RPMI7951 (cell line): ENCODE measurements around the gene WDR70. TPM values are rescaled to one million over a fixed set of nuclear protein-coding genes. Genes with fewer than 3 reads are reported as not detected.

Experiments
- DNase-seq: peaks from one replicate; pipeline ENCODE4 v3.0.0-alpha.2; 2012; ENCODE audit warnings: low read depth
- total RNA-seq: library from RNA; depleted of rRNA; stranded (reverse); fragments of >200 nt; shearing (Covaris generic); gene quantifications from 2 replicates; pipeline ENCODE4 v1.2.3, GENCODE V29; 2014

Gene WDR70
- total RNA-seq, 1 experiment from 2014 or later: 34.1 TPM

DNA sequence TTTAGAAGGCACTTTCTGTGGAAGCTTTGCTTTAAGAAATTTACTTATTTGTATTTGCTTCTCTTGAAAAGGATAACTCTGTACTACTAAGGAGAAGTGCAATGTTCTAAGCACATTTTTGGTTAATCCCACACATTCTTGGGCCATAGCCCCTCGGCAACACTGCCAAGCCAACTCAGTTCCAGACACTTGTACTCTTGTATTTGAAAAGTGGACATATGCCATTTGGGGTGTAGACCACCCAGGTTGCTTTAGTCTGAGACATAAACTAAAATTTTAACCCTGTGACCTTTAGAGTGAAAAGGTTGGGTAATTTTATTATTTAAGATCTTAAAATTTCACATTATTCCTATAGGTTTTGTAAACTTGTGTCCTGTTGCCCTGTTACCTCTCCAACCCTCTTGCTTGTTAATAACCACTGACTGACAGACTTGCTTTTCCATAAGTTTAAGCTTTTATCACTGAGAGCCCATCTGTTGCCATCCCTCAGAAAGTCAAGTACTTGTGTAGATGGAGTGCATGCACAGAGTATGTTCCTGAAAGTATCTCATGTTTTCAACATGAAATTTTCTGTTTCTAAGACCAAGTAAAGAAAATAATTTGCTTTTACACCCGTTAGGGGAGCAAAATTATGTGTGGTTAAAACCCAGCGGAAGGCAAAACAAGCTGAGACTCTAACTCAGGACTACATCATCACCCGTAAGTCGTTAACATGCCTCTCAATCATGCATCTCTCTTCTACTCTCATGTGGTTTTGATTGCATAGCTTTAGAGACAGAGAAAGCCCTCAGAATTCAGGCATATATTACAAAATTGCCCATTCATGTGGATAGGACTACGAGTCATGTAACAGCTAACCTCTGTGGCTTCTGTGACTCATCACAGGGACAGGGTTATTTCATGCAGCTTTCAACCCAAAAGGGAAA is 343.4 kb downstream of the WDR70 start:
- DNase-seq: peak; percentile 99

DNA sequence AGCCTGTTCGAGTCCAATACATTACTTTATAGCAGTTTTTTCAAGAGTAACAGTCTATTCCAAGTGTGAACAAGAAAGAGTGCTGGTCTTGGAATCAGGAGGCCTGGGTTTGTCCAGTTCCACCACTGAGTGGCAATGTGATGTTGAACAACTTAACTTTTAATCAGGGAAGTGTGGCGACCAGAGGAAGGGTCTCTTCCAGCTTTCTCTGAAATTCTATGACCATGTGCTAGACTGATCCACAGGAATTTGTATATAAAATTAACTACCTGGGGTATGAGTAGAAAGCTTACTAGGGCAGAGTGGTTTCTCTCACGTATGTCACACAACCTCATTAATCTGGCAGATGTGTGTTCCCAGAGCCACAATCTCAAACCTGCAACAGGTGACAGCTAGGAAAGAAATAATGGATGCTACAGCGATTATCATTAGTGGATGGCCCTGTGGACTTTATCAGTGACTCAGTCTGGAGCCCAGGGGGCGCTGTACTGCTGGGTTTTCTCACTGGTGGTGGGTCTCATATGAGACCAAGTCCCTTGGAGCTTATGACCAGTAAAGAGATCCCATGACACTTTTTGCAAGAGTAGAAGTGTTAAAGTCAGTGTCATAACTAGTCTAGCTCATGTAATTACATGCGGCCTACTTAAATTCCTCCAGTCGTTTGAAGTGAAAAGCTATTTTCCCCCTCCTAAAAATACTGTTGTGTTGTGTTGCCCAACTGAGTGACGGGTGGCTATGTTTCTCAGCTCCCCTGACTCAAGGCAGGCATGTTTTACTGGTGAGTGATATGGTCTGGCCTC is 344.2 kb downstream of the WDR70 start:
- DNase-seq: peak; percentile 54

DNA sequence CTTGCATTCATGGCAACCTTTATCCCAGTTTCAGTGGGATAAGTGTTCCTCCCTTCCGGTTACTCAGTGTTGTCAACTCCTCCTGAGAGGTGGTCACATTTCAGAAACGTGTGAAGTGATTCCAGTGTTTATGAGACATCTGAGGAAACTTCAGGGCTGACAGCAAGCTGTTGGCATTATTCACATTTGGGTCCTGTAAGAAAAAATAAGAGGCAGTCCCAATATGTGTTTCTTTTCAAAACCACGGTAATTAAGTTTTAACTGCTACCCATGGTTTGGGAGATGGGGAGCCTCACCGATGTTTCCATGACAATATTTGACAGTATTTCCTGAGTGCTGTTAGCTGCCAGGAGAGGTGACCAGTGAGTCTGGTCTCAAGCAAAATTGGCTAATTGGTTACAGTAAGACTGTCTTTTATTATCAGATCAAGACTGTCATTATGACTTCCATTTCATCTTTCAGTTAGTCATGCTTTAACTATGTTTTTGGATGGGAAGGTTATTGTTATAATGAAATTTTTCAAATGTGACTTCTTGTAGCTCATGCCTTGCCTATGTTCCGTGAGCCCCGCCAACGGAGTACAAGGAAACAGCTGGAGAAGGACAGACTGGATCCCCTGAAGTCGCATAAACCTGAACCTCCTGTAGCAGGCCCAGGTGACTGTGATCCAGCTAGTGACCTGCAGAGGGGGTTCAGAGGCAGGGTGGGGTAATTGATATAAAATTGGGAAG is 345.4 kb downstream of the WDR70 start:
- peak; percentile 84 for DNase-seq

- DNase-seq: no peak
Observed at GRCh38 chr5:37725185-37725584, 346.1 kb downstream of the WDR70 start.

DNA sequence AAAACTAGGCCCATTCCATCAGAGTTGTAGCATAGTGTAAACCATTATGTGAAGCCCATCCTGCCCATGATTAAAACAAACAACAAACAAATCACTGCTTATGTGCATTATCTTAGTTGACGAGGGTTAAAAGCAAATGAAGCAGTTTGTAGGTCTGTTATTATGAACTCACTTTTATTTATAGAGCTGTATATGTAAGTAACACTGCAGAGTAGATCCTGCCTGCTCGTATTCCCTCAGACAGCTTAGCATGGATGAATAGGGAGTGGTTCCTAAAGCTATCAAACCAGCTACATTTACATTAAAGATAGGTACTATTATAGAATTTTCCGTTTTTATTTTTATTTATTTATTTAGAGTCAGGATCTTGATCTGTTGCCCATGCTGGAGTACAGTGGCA is 348.1 kb downstream of the WDR70 start:
- no peak for DNase-seq

DNA sequence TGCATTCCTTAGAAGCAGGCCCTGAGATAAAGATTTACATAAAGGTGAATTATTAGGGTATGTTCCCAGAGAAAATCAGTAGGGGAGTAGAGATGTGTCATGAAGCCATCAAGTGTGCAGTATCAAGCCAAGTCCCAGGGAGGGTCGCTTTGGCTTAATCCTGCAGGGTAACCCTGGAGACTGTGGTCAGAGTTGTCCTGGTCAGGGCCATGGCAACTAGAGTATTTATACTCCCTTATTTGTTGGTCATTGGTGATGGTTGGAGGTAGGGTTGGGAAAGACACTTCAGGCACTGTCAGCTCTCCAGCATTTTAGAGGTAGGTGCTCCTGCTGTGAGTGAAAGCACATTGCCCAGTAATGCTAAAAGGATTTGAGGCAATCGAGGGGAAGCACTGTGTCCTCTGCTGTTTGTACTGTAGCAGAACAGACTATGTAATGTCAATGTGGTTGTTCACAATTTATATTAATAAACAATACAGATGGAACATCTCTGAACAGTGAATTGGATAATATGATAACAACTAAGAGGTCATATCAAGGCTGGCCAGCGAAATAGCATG is 351.9 kb downstream of the WDR70 start:
- DNase-seq: peak; percentile 21

DNA sequence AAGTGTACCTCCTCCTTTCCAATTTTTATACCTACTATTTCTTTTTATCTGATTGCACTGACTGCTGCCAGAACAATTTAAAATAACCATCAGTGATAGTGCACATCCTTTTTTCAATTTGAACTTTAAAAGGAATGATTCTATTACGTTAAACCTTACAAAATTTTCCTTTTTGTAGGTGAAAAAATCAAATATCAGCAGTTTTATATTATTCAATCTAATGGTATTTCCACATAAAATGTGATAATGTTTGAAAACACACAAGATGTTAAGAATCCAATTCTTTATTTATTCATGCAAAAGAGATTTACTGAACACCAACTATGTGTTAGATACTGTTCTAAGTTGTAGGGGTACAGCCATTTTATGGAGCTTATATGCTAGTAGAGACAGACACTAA is 355.0 kb downstream of the WDR70 start:
- DNase-seq: no peak

DNA sequence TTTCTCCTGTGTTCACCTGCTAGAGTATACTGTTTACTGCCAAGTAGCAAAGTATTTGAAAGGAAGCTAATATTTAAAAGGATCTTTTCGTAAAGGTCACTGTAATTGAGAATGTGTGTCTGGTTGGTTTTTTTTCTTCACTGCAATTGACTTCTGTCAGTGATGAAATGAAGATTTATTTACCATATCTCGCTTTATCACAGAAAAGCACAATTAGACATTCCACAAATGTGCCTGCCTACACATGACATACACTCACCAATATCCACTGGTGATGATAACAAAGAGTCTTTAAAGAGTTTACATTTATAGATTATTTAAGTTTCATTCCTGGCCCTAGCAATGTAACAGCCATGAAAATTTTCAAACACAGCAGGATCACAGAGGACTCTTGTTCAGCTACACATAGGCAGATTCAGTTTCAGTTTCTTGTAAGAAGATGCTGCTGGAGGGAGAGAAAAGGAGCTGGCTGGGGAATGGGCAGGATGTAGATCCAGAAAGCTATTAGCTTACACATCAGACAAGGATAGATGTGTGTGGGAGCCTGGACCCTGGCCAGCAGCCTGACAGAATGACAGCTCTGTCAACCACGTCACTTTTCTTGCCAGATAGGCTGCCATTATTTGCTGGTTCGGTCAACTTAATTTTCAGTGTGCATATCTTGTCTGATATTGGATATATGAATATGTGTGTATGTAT is 356.7 kb downstream of the WDR70 start:
- DNase-seq: peak; percentile 77

DNA sequence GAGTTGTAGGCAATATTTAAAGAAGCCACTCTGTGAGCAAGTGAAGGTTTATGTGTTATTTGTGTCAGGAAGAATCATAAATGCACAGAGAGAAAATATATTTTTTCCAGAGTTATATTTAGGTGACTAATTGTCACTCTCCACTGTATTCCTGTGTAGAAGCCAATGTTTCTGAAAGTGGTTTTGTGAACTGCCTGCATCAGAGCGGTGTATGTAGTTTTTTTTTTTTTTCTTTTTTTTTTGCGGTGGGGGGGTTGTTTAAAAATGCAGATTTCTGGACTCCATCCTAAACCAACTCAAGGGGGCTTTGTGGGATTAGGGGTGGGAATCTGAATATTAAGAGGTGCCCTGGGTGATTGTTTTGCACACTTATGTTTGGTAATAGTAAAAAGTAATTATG is 357.3 kb downstream of the WDR70 start:
- DNase-seq: no peak

DNA sequence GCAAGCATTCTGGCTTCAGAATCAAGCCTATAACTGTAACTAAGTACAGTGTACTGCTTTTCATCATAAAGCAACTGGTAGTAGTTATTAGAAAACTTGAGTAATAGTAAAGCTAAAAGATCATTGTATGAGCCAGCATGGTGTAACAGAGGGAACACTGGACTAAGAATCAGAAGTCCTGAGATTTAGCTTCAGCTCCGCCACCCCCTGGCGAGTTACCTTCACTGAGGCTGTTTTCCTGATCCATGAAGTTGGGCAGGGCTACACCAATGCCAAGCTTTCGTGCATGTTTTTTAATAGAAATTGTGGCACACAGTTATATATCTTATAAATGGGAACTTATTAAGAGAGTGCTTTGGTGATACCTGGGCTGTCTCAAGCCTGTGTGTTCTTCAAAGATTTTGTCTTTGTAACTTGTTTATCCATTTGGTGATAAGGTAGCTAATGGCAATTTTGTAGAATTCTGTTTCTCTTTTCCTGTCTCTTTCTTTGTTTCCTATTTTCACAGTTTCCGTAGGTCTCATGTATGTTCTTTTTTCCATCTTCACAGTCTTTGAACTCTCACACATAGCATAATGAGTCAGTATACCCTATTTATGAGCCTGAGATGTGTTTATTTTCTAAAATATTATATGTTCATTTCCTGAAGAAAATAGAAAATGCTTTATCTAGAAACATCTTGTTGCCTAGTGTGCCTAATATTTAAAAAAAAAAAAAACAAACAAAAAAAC is 358.4 kb downstream of the WDR70 start:
- DNase-seq: no peak

DNA sequence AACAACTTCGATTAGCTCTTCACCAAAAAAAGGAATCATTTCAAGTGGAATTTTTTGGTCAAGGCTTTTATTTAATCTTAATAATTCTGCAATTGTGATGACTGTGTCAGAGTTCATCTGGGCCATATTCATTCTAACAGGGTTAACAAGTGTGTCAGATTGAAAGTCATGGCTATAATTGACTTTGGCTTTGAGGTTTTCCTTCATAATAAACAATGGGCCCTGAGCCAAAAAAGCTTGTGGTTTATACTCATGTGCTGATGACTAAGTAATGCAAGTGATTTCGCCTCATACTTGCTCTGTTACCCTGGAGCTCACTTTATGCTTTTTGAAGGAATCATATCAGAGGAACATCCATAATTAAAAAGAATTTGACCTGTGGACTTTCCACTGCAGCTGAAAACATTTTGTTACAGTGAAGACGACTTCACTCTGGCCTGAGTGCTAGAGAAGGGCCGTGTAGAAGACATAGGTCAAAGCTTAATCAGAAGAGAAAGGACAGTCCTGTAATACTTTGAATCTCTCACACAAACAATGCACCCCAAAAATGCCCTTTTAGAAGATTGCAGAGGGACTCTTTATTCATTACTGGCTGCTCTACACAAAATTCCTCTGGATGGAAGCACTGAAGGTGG is 359.1 kb downstream of the WDR70 start:
- peak; percentile 96 for DNase-seq

DNA sequence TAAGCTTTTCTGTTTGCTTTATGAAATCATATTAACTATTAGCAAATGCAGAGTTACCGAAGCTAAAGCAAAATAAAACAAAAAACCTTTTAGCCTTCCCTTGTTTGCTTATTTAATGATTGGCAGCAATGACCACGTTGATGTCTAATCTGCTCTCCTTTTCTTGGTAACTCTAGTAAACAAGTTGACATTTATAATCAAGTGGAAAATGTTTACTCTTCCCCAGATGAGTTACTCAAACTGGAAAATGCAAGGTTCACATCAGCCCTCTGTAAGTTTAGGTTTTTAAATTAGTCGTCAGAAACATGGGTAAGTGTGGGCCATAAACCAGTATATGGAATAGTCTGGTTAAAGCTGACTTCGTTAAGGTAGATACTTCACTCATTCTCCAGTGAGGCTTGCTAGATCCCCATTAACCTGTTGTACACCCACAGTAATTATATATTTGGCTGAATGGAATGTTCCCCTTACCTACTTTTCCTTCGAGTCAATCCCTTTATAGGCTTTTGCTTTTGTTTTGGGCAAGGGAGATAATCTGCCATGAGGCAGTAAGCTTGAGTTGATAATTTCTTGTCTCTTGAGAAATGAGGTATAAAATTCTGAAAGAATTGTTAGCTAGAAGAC is 359.9 kb downstream of the WDR70 start:
- no peak for DNase-seq

DNA sequence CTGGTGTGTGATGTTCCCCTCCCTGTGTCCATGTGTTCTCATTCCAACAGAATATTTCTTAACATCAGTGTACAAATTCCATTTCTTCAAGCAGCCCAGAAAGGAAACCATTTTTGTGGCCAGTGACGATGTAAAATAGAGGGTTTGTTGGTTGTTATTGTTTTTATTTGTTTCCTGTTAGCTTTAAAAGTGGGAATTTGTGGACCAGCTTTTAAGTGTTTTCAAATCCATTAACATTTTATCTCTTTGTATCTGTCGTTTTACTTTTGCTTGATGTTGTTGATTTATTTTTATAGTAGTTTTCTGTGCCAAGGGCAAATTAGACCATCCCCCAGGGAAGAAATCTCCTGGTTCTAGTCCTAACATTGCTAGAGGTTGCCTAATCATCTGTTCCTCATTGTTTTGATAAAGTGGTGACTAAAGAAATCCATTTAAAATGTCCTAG is 360.7 kb downstream of the WDR70 start:
- DNase-seq: peak; percentile 24

DNA sequence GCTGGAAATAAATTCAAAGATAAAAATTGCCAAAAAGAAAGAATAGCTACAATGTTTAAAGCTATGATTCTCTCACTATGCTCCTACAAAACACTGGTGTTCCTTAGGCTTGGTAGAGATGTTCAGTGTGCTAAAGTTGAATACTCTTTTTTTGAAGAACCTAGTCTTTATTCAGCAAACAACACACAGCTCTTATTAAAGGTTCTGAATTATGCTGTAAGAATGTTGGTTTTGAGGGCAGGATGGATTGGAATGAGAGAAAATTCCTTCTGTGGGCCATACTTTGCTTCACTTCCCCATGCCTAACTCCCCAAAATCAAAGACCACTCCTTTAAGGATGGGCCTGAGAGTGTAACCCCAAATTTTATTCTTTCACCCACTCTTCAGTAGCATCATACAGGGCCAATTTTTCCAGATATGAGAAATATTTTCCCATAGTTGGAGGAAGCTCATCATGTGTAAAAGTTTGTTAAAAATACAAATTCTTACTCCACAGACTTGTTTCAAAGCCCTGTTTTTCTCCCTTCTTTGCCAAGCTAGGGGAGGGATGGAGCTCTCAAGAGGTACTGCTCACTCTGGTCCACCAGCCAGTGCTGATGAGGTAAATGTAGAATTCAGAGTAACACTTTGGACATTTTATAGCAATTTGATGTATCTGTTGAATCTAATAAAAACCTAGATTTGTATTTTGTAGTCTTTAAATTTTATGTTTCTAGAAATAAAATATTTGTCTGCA is 361.4 kb downstream of the WDR70 start:
- peak; percentile 30 for DNase-seq

DNA sequence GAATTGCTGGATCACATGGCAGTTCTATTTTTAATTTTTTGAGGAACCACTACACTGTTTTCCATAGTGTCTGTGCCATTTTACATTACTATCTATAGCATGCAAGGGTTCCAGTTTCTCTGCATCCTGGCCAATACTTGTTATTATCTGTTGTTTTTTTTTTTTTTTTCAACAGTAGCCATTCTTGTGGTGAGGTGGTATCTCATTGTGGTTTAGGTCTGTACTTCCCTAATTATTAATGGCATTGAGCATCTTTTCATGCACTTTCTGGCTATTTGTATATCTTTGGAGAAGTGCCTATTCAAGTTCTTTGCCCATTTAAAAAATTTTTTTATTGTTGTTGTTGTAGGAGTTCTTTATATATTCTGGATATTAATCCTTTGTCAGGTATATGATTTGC is 363.0 kb downstream of the WDR70 start:
- DNase-seq: no peak

GRCh38 chr5:37751227-37751626 is 372.1 kb downstream of the WDR70 start:
- DNase-seq: no peak

- DNase-seq: no peak
Observed at GRCh38 chr5:37754976-37755375, 375.9 kb downstream of the WDR70 start.

DNA sequence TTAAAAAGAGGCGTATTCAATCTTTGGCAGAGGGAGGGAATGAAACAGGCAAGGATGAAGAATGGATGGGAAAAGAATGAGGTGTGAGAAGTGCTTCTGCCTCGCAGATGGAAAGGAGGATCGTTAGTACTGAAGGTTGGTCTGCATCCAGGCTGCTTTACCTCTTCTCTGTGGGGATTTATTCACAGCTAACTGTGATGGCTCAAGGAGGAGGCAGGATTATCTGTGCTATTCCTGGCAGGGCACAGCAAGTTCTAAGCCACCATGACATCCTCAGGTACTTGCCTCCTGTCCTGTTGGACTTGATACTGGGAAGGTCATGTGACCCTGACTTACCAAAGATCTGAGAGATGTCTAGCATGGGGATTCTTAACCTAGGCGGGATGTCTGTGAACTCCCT is 376.5 kb downstream of the WDR70 start:
- no peak for DNase-seq

GRCh38 chr5:37756248-37756647 is 377.1 kb downstream of the WDR70 start:
- DNase-seq: no peak
